Measurements from ENCODE around the gene USP28.

The USP28 gene

DNA sequence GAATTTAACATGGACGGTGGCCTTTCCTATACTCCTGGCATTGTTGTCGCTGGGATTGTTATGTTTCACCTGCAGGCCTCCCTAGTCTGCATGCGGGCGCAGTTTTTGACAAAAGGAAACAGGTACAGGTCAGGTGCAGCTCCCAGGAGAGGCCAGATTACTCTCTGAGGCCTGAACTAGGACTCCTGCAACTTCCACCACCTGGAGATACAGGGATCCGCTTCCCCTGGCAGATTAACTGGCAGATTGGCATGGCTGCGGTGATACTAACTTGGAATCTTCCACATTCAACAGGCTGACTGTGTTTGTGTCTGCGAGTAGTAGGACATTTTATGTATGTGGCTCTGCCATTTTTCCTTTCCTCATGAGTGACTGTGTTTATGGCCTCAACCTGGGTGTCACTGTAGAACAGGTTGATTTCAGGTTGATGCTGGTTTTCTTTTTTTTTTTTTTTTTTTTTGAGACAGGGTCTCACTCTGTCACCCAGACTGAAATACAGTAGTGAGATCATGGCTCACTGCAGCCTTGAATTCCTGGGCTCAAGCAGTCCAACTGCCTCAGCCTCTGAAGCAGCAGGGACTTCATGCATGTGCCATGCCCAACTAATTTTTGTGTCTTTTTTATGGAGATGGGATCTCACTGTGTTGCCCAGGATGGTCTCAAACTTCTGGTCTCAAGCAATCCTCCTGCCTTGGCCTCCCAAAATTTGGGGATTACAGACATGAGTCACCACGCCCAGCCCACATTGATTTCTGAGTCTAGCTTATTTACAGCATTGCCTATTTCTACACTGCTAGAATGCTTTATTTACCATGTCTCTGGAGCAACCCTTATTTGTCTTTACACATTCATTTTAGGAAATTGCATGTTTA lies 1.7 kb upstream of the USP28 start:
- DNase-seq (ENCODE audit: low read depth in 2 of 2): no peak

DNA sequence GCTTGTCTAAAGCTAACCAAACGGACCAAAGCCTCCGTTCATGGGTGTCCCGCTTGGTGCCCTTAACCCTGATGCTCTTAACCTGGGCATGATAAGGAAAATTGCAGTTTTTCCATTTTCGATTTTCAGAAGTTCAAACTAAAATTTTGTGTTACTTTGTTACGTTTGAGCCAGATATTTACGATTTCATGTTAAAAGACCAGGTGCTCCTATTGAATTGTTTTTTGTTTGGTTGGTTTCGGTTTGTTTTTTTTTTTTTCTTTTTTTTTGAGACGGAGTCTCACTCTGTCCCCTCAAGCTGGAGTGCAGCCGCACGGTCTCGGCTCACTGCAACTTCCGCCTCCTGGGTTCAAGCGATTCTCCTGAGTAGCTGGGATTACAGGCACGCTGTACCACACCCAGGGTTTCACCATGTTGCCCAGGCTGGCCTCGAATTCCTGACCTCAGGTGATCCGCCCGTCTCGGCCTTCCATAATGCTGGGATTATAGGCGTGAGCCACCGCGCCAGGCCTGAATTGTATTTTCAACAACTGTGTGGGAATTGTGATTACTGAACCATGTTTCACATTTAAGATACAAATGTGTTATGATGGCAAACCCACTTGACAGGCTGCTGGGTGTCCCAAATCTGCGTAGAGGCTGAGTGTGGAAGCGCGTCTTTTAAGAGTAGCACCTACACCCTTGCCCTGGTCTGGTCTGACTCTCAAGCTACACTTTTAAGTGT lies 864 bp upstream of the USP28 start:
- DNase-seq (ENCODE audit: low read depth in 2 of 2): no peak

DNA sequence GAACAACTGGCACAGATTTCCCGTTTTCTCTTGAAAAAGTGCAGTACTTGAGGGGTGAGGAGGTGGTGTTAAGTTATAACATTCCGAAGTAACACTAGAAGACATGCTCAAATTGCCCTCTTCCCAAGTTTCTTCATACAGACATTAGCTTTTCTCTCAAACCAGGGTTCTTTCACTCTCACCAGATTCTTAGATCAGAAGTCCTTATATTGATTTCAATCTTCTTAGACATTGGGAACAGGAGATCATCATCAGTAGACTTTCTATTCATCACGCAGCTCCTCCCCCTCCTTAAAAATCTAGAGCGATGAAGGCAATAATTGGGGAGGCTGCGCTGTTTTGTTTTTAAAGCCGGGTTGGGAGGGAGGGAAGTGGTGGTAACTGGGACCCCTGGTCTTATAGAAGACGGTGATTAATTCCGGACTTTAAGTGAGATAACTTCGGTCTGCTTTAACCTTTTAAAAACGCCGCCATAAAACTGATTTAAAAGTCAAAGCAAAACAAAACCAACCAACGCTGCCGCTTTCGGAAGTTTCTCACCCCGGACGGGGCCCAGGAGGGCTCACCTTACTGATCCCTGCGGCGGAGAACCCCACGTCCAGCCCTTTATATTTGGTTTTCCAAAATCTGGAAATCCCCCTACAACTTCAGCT lies 665 bp downstream of the USP28 start:
- peak in 1 of 2 donors; percentile 6 for DNase-seq (ENCODE audit: low read depth in 2 of 2)

DNA sequence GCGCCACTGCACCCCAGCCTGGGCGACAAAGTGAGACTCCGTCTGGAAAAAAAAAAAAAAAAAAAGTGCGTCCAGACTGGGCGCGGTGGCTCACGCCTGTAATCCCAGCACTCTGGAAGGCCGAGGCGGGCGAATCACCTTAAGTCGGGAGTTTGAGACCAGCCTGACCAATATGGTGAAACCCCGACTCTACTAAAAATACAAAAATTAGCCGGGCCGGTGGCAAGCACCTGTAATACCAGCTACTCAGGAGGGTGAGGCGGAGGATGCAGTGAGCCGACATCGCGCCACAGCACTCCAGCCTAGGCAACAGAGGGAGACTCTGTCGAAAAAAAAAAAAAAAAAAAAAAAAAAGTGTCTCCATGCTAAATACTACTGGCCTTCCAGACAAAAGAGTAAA lies 1.3 kb downstream of the USP28 start:
- no peak for DNase-seq (ENCODE audit: low read depth in 2 of 2)

DNA sequence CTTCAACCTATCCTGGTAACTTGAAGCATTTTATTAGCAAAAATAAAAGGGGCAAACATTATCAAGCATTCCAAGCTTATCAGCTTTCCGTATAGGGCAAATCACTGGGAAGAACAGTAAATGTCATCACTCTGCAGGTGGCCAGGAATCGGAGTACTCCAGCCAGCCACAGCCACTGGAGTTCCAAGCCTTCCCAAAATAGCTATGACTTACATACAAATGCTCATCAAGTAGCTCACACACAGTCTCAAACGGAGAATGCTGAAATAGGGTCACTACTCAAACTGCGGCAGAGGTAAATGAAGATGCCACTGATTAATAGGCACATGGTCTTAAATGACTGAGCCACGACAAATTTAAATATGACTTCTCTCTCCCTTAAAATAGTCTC lies 2.1 kb downstream of the USP28 start:
- DNase-seq (ENCODE audit: low read depth in 2 of 2): no peak

DNA sequence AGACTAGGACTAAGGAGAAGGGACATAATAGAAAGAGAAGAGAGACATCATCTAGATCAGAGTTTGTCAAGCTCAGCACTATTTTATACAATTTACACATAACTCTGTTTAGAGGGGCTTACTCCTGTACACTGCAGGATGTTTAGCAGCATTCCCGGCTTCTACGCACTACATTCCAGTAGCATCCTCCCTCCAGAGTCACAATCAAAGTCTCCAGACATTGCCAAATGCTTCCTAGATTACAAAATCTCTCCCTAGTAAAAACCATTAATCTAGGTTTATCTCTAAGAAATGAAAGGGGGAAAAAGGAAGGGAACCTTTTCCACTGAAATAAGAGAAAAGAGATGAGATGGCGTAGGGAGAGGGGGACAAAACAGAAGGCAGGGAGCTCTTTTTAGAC lies 4.0 kb downstream of the USP28 start:
- no peak for DNase-seq (ENCODE audit: low read depth in 2 of 2)

DNA sequence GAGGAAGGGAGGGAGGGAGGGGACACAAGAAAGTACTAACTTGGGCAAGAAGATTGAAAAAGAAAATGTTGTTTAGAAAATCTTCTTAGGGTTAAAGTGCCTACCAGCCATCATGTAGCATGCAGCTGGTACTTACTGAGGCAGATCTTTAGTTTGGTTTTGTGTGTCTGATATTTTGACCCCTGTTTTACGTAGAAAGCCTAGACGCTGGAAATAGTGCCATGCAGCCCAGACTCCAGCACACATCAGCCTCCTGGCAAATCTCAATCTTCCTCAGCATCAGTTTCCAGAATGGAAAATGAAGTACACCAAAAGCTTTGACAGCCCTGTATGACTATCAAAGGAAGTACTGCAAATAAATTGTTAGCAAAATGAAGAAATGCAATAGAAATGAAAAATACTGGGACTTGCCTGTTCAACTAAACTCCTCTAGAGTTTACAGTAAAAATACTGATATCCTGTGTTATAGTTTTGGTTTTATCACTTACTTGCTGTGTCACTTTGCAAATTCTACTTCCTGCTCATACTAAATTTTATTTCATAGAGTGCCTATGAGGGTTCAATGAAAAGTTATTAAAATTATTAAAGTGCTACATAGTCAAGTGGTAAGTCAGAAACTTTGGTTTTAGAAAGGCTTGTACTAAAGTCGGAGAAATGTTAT lies 7.4 kb downstream of the USP28 start:
- DNase-seq (ENCODE audit: low read depth in 2 of 2): no peak

DNA sequence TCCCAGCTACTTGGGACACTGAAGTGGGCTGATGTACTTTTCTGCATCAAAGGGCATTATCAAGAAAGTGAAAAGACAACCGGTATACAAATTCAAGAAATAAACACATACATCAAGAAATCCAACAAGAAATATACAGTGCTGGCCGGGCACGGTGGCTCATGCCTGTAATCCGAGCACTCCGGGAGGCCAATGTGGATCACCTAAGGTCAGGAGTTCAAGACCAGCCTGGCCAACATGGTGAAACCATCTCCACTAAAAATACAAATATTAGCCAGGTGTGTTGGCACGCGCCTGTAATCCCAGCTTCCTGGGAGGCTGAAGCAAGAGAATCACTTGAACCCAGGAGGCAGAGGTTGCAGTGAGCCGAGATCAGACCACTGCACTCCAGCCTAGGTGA lies 9.5 kb downstream of the USP28 start:
- no peak for DNase-seq (ENCODE audit: low read depth in 2 of 2)

DNA sequence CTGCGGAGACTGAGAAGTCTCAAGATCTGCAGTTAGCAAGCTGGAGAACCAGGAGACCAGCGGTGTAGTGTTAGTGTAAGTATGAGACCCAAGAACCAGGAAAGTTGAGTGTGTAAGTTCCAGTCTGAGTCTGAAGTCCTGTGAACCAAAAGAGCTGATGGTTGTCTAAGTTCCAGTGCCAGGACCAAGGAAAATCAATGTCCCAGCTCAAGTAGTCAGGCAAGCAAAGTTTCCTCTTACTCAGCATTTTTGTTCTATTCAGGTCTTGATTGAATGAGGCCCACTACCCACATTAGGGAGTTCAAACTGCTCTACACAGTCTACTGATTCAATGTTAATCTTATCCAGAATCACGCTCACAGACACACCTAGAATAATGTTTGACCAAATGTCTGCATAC lies 11.0 kb downstream of the USP28 start:
- no peak for DNase-seq (ENCODE audit: low read depth in 2 of 2)

DNA sequence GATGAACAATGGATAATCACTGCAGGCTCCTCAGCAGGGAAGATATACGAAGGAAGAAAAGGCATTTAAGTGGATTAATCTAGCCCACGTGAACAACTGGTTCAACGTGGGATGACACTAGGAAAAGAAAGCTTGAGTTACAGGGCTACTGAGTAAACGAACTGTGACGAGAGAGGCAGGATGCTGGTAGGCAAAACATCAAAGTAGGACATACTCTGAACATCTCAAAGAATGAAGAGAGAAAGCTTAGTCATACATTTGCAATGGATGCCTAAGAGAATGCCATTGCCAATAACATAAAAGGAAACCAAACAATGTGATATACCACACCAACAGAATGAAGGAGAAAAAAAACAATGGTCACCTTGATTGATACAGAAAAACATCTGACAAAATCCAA lies 12.9 kb downstream of the USP28 start:
- DNase-seq (ENCODE audit: low read depth in 2 of 2): no peak

DNA sequence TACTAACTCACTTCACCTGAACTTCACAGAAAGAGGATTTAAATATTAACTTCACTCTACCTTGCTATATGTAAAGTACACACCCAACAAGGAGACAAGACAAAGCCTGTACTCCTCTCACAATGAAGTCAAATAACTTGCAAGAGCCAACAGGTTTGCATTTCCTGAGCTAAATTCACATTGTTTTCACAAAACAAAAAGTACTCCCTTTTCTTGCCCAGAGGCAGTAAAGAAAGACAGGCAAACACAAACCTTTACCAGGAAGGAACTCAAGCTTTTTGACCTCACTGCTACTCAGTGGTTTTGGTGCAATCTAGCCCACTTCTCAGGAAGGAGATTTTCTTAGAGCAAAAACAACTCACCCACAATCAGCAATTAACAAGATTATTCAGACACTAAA lies 15.7 kb downstream of the USP28 start:
- no peak for DNase-seq (ENCODE audit: low read depth in 2 of 2)

DNA sequence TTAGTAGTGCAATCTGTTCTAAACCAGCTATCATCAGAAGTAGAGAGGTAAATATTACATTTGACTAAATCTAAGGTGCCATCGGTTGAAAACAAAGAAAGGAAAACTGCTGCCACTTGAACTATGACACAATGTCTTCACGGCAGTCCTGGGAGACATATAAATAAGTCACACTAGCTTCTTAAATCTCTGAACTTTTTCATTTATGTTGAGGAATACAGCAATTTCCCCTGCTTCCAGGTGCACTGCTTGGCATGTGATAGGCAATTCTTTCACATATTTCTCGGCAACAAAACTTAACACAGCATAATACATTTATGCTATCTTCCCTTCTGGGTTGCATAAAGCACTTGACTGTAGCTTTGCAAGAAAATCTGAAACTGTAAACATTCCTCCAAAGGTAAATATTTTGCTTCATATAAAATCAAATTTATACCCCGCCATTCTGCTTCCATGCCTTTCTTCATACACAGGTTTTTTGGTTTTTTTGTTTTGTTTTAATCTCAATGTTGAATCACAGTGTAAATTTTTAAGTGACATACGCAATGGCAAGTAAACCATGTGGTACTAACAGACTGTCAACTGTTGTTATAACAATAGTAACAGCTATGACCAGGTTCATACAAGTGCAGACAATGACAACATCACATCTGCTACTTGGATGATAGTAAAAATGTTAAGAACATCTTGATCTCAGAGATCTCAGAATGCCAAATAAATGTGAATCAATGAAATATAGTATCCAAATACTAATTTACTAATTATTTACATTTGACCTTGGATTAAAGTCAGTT lies 18.2 kb downstream of the USP28 start:
- DNase-seq (ENCODE audit: low read depth in 2 of 2): no peak

DNA sequence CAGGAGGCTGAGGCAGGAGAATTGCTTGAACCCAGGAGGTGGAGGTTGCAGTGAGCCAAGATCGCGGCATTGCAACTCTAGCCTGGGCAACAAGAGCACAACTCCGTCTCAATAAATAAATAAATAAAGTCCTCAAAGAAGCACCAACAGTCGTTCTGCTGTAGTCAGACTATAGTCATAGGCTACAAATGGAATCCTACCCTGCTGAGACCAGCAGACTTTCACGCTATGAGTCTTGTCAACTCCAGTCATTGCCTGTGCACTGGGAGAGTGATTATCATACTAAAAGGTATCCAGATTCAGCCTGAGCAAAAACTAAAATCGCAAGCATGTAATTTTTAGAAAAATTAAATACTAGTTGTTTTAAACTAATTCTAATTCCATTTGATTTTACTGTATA lies 19.6 kb downstream of the USP28 start:
- no peak for DNase-seq (ENCODE audit: low read depth in 2 of 2)

DNA sequence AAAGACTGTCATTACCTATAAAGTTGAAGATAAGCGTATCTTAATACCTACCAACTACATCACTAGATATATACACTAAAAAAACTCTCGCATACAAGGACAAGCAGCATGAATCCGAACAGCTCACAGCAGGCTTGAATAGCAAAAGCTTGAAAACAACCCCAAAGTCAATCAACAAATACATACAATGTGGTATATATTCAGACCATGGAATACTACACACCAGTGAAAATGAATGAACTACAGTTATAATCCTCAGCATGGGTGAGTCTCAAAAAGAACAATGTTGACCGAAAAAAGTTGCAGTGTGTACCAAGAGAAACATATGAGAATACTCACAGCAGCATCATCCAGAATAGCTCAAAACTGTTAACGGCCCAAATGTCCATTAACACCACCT lies 25.2 kb downstream of the USP28 start:
- no peak for DNase-seq (ENCODE audit: low read depth in 2 of 2)

DNA sequence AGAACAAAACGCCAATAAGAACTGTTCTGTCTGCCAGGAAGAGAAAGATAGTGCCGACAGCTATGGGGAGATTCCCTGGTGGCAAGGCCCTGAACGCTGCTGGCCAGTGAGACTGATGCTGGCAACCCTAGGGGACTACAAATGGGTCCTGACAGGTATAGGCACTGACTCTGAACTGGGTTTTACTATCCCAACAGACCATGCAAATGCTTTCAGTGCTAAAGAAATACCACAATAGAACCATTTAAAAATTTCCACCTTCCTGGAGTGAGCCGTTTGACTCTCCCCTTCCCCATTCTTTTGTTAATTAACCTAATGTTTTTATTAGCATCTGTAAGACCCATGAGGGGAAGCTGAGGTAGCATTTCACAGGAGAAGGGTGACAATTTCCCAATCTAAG lies 25.7 kb downstream of the USP28 start:
- no peak for DNase-seq (ENCODE audit: low read depth in 2 of 2)

DNA sequence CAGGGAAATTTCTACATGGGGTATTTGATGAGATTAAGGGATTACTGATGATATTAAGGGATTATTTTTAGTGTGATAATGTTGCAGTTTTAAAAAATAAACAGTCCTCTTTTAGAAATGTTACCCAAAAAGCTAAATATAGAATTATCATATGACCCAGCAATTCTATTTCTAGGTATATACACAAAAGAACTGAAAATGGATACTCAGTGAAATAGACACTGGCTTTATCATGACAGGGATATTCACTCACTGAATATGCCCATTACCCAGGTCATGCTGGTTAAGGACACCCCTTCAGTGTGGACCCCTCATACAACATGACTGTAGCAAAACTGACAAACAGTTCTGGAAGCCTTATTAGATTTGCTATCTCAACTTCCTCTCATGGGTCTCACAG lies 27.8 kb downstream of the USP28 start:
- no peak for DNase-seq (ENCODE audit: low read depth in 2 of 2)

DNA sequence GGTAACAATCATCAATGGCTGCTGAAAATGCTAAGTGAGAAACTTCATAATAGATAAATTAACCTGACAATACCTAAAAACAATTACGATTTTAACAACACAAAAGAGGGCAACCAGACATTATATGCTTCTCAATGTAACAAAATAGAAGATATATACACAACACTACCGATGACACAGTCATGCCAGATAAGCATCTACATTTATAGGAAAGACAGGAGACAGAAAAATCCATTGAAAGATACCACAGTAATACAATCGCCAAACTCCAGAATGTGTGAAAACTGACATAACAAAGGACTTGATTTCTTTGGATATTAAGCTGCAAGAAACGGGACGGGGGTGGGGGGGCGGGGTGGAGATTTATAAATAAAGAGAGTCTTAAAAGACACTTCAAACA lies 28.3 kb downstream of the USP28 start:
- no peak for DNase-seq (ENCODE audit: low read depth in 2 of 2)

DNA sequence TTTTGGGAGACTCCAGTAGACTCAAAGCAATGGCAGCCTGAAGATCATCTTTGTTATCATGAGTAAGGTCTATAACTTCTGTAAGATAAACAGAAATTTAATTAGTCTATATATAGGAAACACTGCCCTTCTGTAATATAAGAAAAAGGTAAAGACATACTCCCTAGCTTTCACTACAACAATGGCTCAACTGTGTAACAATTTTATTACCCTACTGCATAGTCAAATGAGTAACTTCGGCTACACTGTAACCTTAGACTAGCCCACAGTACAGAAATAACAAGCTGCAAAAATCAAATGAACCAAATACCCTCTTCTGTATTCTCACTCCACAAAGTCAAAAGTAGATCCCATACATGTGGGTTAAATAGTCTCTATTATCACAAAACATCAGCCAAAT lies 33.7 kb downstream of the USP28 start:
- no peak for DNase-seq (ENCODE audit: low read depth in 2 of 2)

DNA sequence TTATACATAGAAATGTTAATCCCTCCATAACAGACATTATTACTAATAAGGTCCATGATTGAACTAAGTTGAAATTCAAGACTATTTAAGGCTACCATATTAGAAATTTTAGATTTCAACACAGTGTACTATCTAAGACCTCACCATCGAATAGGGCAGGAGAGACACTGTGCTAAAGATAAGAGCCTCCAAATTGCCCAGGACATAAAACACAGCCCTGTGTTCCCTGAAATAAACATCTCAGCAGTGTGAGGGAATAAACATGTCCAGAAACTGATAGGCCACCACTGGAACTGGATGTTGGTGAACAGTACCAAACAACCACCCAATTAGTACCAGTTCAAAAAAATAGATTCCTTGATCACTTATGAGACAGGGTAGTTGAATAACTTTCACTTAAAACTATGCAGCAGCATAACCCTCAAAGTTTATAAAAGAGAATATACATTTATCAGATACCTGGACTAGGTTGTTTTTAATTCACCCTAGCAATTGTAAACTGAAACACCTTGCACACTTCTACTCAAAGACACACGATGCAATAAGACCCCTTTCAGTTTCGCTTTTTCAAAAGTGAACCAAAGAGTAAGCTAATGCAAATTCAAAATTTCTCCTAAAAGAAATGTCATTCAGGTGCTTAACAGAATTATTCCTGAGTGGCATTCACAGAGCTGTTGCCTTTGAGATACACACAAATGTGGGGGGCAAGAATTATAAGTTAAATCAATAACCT lies 34.3 kb downstream of the USP28 start:
- no peak for DNase-seq (ENCODE audit: low read depth in 2 of 2)

DNA sequence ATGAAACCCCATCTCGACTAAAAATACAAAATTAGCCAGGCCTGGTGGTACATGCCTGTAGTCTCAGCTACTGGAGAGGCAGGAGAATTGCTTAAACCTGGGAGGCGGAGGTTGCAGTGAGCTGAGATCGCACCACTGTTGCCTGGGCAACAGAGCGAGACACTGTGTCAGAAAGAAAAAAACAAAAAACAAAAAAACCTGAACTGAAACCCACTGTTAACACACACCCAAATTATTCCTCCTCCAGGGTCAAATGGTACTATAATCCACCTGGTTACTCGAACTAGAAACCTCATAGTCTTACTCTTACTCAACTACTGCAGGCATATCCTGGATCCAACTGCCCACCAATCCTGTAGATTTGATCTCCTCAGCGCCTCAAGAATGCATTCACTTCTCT lies 35.5 kb downstream of the USP28 start:
- no peak for DNase-seq (ENCODE audit: low read depth in 2 of 2)

DNA sequence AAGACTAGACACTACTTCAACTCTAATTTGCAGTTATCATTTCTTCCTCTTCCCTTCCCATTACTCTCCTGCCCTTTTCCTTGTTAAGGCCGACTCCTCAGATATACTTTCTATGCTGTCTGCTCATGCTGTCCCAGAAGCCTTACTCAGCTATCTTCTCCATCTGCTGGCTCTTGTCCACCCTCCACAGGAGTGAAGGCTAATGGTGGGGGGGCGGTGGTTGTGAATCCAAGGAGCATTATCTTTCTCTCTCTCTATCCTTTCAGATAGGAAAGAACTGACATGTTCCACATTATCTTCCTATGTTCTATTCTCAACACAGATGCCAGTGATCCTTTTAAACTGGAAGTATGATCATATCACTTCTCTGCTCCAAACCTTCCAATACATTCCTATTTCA lies 37.4 kb downstream of the USP28 start:
- no peak for DNase-seq (ENCODE audit: low read depth in 2 of 2)
